ENCODE data around the gene CAMK2D. TPM values are rescaled to one million over a fixed set of nuclear protein-coding genes. Genes with fewer than 3 reads are reported as not detected.

CAMK2D gene
- total RNA-seq, 2 donors from 2014 or later = 132 to 187 TPM

DNA sequence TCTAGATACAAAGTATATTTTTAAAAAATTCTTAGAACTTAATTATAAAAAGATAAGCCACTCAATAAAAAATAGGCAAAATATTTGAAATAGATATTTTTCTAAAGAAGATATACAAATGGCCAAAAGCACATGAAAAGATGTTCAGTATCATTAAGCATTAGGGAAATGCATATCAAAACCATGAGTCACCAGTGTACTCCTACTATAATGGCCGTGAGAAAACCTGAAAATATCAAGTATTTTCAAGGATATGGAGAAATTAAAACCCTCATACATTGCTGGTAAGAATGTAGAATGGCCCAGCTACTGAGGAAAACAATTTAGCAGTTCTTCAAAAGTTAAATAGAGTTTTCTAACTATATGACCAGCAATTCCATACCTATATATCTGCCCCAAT lies 337.9 kb downstream of the CAMK2D start:
- TF ChIP-seq, protein P1, sequence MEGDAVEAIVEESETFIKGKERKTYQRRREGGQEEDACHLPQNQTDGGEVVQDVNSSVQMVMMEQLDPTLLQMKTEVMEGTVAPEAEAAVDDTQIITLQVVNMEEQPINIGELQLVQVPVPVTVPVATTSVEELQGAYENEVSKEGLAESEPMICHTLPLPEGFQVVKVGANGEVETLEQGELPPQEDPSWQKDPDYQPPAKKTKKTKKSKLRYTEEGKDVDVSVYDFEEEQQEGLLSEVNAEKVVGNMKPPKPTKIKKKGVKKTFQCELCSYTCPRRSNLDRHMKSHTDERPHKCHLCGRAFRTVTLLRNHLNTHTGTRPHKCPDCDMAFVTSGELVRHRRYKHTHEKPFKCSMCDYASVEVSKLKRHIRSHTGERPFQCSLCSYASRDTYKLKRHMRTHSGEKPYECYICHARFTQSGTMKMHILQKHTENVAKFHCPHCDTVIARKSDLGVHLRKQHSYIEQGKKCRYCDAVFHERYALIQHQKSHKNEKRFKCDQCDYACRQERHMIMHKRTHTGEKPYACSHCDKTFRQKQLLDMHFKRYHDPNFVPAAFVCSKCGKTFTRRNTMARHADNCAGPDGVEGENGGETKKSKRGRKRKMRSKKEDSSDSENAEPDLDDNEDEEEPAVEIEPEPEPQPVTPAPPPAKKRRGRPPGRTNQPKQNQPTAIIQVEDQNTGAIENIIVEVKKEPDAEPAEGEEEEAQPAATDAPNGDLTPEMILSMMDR (IDR thresholded peaks at IDR 0.05) = no peak

DNA sequence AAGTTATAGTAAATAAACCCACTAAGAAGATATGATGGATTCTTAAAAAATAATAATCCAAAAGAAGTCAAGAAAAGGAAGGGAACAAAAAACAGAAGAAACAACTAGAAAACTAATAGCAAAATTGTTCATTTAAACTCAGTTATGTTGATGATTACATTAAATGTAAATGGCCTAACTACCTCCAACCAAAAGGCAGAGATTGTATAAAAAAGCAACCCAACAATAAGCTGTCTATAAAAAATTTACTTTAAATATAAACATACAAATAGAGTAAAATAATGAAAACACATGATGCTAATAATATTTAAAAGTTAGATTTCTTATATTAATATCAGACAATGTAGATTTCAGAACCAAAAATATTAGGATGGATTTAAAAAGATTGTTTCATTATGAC lies 340.6 kb downstream of the CAMK2D start:
- H3K27me3 ChIP-seq = no peaks in the 10 kb centered on the region
- H3K4me3 ChIP-seq = no peak overlapping the region
- TF ChIP-seq, protein P1 (IDR thresholded peaks at IDR 0.05) = no peak
- no peak for DNase-seq (ENCODE audit: low spot score)
- peaks cover 0 to 19% of the 10 kb centered on the region in 2 donors for H3K9me3 ChIP-seq
- no peaks in the 10 kb centered on the region for H3K4me1 ChIP-seq
- no peaks in the 10 kb centered on the region for H3K36me3 ChIP-seq
- no peak overlapping the region for H3K27ac ChIP-seq

More for the DNA sequence above, 337.9 kb downstream of the CAMK2D start:
- DNase-seq (ENCODE audit: low spot score) = no peak
- H3K4me1 ChIP-seq = no peaks in the 10 kb centered on the region
- no peak overlapping the region for H3K27ac ChIP-seq
- H3K9me3 ChIP-seq = peaks cover 0 to 19% of the 10 kb centered on the region in 2 donors
- no peaks in the 10 kb centered on the region for H3K27me3 ChIP-seq
- H3K4me3 ChIP-seq = no peak overlapping the region
- H3K36me3 ChIP-seq = no peaks in the 10 kb centered on the region

DNA sequence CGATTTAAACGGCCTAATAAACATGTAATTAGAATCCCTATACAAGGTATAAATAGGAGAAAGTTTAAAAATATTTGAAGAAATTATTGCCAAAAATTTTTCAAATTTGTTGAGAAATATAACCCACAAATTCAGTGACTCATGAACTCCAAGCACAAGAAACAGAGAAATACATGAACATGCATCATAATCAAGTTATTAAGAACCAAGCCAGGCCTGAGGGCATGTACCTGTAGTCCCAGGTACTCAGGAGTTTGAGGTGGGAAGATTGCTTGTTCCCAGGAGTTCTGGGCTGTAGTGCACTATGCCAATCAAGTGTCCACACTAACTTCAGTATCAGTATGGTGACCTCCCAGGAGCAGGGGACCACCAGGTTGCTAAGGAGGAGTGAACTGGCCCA lies 341.9 kb downstream of the CAMK2D start:
- no peak for DNase-seq (ENCODE audit: low spot score)

DNA sequence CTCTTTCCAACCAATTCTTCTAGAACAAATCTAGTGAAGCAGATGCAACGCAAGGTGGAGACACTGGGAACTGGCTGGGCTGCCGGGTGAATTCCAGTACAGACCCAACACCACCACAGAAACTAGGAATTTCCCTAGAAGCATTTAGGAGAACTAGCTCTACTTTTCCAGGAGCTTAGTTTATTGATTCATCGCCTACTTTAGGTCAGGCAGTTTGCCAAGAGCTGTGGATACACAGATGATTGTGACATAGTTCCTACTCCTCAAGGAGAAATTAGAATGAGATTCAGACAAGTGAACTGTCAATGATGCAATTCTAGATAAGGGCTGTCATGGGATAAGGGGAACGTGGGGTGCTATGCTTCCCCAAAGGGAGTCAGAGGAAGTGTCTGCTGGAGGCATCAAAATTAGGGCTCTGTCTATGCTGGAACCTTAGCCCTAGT lies 350.0 kb downstream of the CAMK2D start:
- no peaks in the 10 kb centered on the region for H3K9me3 ChIP-seq
- H3K4me1 ChIP-seq = no peaks in the 10 kb centered on the region
- TF ChIP-seq, protein P1 (IDR thresholded peaks at IDR 0.05) = peak in 1 of 2 donors; percentile 10
- no peaks in the 10 kb centered on the region for H3K36me3 ChIP-seq
- H3K27me3 ChIP-seq = no peaks in the 10 kb centered on the region
- no peak for DNase-seq (ENCODE audit: low spot score)
- no peak overlapping the region for H3K27ac ChIP-seq
- H3K4me3 ChIP-seq = no peak overlapping the region

More for the DNA sequence above, 341.9 kb downstream of the CAMK2D start:
- no peak overlapping the region for H3K4me3 ChIP-seq
- no peaks in the 10 kb centered on the region for H3K27me3 ChIP-seq
- no peak overlapping the region for H3K27ac ChIP-seq
- H3K36me3 ChIP-seq = no peaks in the 10 kb centered on the region
- no peaks in the 10 kb centered on the region for H3K4me1 ChIP-seq
- H3K9me3 ChIP-seq = peaks cover 0 to 19% of the 10 kb centered on the region in 2 donors
- TF ChIP-seq, protein P1 (IDR thresholded peaks at IDR 0.05) = no peak

DNA sequence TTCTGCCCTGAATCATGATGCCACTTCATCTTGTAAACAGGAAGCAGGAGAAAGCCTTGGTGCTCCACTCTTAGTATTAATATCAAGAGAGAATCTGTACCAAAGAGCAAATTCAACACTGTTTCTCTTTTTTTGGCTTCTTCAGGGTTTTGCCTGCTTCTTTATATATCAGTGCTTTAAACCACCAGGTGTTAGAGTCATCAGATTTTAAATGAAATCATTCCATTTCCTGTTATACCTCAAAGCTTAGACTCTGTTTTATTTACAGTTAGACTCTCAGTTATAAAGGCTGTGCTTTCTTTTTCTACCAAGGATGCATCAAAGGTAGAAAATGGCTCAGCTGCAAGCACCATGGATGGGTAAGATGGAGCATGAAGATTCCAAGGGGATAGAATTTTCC lies 350.9 kb downstream of the CAMK2D start:
- Histone ChIP-seq H3K36me3 (no peaks in the 10 kb centered on the region), H3K27me3 (no peaks in the 10 kb centered on the region), H3K9me3 (no peaks in the 10 kb centered on the region), H3K4me3 (no peak overlapping the region), H3K27ac (no peak overlapping the region), H3K4me1 (no peaks in the 10 kb centered on the region)
- no peak for DNase-seq (ENCODE audit: low spot score)
- TF ChIP-seq, protein P1 (IDR thresholded peaks at IDR 0.05) = no peak

DNA sequence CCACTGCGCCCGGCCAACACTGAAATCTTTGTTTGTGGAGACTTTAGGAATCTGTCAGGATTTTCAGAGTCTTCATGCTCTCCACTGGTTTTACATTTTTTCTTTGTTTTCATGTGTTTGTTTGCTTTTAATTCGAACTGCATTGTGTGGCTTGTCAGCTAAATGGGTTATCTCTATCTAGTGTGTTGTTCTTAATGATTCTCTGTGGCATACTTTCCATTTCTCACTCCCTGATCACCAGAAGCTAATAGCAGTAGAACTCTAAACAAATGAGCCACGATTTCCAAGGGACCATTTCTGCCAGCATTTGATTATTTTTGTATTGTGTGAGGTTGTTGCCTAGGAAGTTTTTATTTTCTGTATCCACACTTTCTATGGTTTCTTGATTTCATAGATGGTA lies 352.4 kb downstream of the CAMK2D start:
- Histone ChIP-seq H3K27me3 (no peaks in the 10 kb centered on the region), H3K36me3 (no peaks in the 10 kb centered on the region), H3K9me3 (no peaks in the 10 kb centered on the region), H3K27ac (no peak overlapping the region), H3K4me3 (no peak overlapping the region), H3K4me1 (peaks cover 0 to 10% of the 10 kb centered on the region in 2 donors)
- DNase-seq (ENCODE audit: low spot score) = no peak
- TF ChIP-seq, protein P1 (IDR thresholded peaks at IDR 0.05) = no peak
